ENCODE measurements around the gene CHST7. TPM values are rescaled to one million over a fixed set of nuclear protein-coding genes. Genes with fewer than 3 reads are reported as not detected.

Gene CHST7
- total RNA-seq, 1 donor from 2014 or later, result 15.9 TPM

DNA sequence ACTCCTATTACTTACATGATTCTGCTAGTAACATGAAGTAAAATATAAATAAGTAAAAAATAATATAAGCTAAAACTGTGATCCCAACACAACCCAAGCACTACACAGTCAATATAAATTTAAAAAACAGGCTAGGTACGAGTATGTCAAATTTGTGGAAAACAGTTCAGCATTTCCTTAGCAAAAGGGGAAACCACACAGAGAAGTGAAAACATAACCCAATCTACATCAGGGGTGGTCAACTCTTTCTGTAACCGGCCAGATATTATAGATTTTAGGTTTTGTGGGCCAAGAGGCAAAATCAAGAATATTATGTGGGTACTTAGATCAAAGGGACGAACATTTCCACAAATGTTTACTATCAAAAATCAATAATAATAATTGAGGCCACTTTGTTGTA lies 70.1 kb downstream of the CHST7 start:
- H3K4me1 ChIP-seq, result peaks cover 10% of the 10 kb centered on the region
- no peak overlapping the region for H3K27ac ChIP-seq (replicated peaks)
- intact Hi-C loops (cut with micrococcal nuclease), result loop anchor here (10.0 kb wide), 1 partner anchor 69 kb away; the partner anchor contains the start of gene CHST7
- no peaks in the 10 kb centered on the region for H3K36me3 ChIP-seq
- no peaks in the 10 kb centered on the region for H3K27me3 ChIP-seq (ENCODE audit: low read depth)
- TF ChIP-seq, protein P1, sequence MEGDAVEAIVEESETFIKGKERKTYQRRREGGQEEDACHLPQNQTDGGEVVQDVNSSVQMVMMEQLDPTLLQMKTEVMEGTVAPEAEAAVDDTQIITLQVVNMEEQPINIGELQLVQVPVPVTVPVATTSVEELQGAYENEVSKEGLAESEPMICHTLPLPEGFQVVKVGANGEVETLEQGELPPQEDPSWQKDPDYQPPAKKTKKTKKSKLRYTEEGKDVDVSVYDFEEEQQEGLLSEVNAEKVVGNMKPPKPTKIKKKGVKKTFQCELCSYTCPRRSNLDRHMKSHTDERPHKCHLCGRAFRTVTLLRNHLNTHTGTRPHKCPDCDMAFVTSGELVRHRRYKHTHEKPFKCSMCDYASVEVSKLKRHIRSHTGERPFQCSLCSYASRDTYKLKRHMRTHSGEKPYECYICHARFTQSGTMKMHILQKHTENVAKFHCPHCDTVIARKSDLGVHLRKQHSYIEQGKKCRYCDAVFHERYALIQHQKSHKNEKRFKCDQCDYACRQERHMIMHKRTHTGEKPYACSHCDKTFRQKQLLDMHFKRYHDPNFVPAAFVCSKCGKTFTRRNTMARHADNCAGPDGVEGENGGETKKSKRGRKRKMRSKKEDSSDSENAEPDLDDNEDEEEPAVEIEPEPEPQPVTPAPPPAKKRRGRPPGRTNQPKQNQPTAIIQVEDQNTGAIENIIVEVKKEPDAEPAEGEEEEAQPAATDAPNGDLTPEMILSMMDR (IDR thresholded peaks at IDR 0.05; ENCODE audit: borderline replicate concordance), result no peak
- H3K4me3 ChIP-seq, result no peak overlapping the region
- no peak for DNase-seq
- H3K9me3 ChIP-seq (replicated peaks), result no peaks in the 10 kb centered on the region

DNA sequence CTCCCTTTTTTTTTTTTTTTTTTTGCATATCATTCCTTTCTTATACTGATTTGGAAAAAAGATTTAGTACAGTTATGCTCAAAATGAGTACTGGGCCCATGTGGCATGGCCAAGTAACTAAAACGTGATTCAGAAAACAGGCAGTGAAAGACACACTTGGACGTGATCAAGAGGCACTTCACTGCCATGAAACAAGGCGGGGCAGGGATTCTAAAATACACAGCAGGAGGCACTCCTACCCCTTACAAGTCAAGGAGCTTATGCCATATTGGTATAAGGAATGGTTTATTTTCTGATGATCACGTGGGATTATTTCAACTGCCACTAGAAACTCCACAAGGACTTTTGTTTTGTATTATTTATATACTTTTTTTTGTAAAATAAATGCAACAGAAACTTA lies 72.0 kb downstream of the CHST7 start:
- Histone ChIP-seq H3K27ac (replicated peaks) (no peak overlapping the region), H3K4me1 (peaks cover 30% of the 10 kb centered on the region), H3K36me3 (no peaks in the 10 kb centered on the region), H3K27me3 (ENCODE audit: low read depth) (no peaks in the 10 kb centered on the region), H3K4me3 (no peak overlapping the region), H3K9me3 (replicated peaks) (no peaks in the 10 kb centered on the region)
- intact Hi-C loops (cut with micrococcal nuclease), result loop anchor here (10.0 kb wide), 1 partner anchor 71 kb away; the partner anchor contains the start of gene CHST7
- no peak for DNase-seq
- TF ChIP-seq, protein P1 (IDR thresholded peaks at IDR 0.05; ENCODE audit: borderline replicate concordance), result no peak

DNA sequence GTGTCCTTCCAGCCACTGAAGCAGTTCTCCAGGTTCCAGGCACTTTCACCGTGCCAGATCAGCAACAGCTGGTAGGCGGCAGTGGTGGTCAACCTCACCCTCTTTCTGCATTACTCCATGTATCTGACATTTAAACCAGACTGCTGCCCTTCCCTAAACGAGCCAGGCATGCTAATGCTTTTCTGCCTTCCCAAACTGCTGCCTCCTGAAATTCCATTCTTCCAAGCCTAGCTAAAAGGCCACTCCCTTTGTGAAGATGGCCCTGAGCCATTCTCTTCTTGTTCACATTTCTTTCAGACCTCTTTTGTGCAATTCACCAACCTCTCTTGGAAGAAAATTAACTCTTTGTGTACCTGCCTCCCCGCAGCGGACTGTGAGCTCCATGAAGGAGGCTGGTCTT lies 73.7 kb downstream of the CHST7 start:
- intact Hi-C loops (cut with micrococcal nuclease), result loop anchor here (10.0 kb wide), 1 partner anchor 72 kb away; the partner anchor contains the start of gene CHST7
- no peak overlapping the region for H3K27ac ChIP-seq (replicated peaks)

More for the DNA sequence above, 73.7 kb downstream of the CHST7 start:
- H3K4me3 ChIP-seq, result no peak overlapping the region
- H3K9me3 ChIP-seq (replicated peaks), result no peaks in the 10 kb centered on the region
- DNase-seq, result no peak
- H3K4me1 ChIP-seq, result peaks cover 27% of the 10 kb centered on the region
- H3K36me3 ChIP-seq, result no peaks in the 10 kb centered on the region
- TF ChIP-seq, protein P1 (IDR thresholded peaks at IDR 0.05; ENCODE audit: borderline replicate concordance), result no peak
- no peaks in the 10 kb centered on the region for H3K27me3 ChIP-seq (ENCODE audit: low read depth)

Other genes with a start within 250 kb of the CHST7 start
- 2.9 TPM for gene ZNF674, start 28.3 kb upstream of the CHST7 start, total RNA-seq
- gene SLC9A7, start 185.4 kb downstream of the CHST7 start, total RNA-seq, result 1.9 TPM

Measured in left ventricle myocardium inferior (tissue), 1 donor.